HL-60/S4 treated with retinoic acid at 250 ng/mL for 4 days and 3 days (cell line): ENCODE results near the gene HERPUD2.
"Not testable (repeated sequence)": the region's sequence is repeated elsewhere in the genome, so short reads cannot be mapped to it uniquely, and the experiment has no call there.

Experiments used
- in situ Hi-C: fragments of 300-500 bp; cut with MboI; formaldehyde crosslinking; loops from 2 replicates; pipeline ENCODE4 v1.7.0; 2022; ENCODE audit warnings: low sequenced_read_pairs

HERPUD2 gene

DNA sequence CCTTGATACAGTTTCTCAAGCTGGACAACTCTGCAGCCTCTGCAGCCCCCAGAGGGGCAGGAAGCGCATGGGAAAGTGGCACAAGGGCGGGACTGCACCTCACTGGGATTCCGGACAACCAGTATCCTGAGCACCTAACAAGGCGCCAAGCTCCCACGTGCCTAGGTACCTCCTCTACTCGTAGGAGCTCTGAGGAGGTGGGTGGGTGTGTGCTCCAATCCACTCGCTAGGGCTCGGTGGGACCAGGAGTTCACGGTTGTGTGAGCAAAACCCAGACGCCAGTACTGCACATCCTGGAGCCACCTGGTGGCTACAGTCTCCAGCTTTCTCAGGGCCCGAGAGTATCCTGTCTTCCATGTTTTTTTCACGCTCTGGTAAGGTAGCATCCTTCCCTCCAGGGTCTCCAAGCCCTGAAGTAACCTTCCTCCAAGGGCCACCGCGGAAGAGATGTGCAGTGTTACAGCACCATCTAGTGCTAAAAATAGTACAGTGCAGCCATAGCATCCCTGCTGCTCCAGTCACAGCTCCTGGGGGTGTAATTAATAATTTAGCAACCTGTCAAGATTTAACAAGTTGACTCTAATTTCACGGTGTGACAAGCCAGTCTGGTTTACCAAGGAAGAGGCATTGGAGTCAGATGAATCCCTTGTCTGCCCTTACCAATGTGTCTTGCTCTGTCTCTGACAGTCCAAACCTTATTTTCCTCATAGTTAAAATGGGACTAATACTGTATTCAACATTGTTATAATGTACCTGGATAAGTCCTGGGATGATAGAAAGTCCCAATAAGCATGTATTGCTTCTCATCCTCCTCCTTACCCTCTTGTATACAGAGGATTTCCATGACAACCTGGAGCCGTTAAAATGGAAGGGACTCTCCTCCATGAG, 70.4 kb downstream of the HERPUD2 start:
- in situ Hi-C loops, result no loop called here

GRCh38 chr7:35623381-35623780, 71.6 kb downstream of the HERPUD2 start:
- in situ Hi-C loops, result no loop called here

- in situ Hi-C loops, result no loop called here
These were observed 75.1 kb downstream of the HERPUD2 start for GRCh38 chr7:35619863-35620262.

- in situ Hi-C loops, result no loop called here
These were observed 77.9 kb downstream of the HERPUD2 start for GRCh38 chr7:35617041-35617440.

DNA sequence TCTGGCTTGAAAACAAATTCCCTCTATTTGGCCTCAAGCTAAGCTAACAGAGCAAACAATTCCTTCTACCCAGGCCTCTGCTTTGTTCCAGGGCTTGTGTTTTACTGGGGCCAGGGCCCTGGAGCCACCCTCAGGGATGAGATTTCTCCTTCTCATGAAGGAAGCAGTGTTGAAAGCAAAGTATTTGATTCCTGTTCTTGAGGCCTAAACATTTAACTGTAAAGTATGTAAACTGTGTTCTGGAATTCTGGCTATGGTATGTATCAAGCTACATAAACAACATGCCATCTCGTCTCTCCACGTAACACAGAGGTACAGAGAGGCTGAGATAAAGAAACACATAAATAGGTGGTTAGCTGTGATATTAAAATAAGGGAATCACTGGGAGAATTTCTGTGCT, 81.8 kb downstream of the HERPUD2 start:
- in situ Hi-C loops, result no loop called here

DNA sequence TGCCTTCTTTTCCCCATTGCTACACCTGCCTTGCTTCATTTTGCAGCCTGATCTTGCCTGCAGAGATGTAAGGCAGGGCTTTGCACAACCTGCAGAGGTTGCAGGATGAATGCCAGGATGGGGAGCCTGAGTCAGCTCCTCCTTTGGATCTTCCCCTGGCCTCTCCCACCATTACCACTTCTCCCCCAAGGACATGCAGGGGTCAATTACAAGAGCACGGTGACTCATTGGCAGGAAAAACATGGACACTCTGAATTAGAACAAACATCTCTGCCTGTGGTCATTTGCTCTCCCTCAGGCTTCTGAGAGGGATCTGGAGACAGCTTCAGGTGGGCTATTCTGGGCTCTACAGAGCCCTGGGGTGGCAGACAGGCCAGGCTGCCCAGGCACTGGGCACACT, 89.2 kb downstream of the HERPUD2 start:
- in situ Hi-C loops, result no loop called here

- in situ Hi-C loops, result no loop called here
These were observed 90.3 kb downstream of the HERPUD2 start for GRCh38 chr7:35604595-35604994.

- in situ Hi-C loops, result no loop called here
These were observed 95.3 kb downstream of the HERPUD2 start for GRCh38 chr7:35599645-35600044.

DNA sequence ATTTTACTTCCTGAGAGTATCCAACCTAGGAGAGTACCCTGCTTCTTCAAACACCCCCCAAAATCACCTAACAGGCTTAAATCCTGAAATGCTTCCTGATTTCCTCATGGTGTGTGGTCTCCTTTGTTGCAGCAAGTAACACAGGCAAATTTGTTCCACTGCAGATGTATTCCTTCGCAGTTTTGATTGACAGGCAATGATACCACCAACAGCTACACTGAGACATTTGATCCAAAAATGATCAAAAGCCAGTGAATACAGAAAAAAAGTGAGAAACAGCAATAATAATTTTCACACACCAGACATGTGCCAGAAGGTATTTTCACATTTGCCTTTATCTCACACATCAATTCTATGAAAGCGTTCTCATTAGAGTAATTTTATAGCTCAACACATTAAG, 95.9 kb downstream of the HERPUD2 start:
- in situ Hi-C loops, result no loop called here

DNA sequence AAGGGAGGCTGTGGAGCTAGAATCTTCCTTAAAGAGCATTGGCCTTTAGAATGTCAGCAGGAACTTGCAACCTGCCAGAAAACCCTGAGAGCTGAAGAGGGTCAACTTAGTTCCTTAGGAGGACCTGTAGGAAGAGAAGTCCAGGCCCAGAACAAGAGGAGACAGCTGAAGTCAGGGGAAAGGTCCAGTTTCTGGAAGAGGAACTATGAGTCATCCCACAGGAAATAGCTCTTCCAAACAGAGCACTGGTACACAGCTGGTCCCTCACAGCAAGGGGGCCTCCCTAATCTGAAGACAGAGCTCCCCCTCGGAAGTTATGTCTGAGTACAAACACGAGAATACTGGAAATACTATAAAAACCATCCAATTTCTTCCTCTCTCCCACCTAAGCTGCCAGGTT, 98.9 kb downstream of the HERPUD2 start:
- in situ Hi-C loops, result no loop called here

DNA sequence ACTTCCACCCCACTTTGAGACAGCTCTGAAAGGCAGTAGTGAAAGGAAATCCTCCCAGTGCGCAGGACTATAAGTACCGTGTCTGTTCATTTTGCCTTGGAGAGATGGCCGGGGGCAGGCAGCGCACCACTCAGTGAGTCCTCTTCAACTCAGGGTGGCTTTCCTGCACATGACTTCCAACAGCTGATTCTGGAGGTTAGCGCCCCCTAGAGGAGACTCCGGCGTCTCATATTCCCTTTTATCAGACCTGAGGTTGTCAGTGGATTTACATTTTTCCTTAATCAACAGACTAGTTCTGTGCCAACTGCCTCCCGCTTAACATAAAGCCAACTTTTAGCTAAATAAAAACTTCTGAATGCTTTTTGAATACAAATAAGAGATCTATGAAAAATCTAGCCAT, 101.0 kb downstream of the HERPUD2 start:
- in situ Hi-C loops, result no loop called here

GRCh38 chr7:35588647-35589046, 106.3 kb downstream of the HERPUD2 start:
- in situ Hi-C loops, result no loop called here

- in situ Hi-C loops, result no loop called here
These were observed 109.9 kb downstream of the HERPUD2 start for GRCh38 chr7:35584990-35585389.

- in situ Hi-C loops, result not testable (repeated sequence)
These were observed 110.4 kb downstream of the HERPUD2 start for GRCh38 chr7:35584533-35584932.
